A673 (cell line): ENCODE results near the gene DGKQ. TPM values are rescaled to one million over a fixed set of nuclear protein-coding genes. Genes with fewer than 3 reads are reported as not detected.

Experiments
- BruUV-seq: library from RNA; stranded (reverse); fragments of 400-500 nt; replicated peaks from 2 replicates; lab custom pipeline; 2021; lab: Mats Ljungman, UMichigan
- CTCF ChIA-PET: fragments of 300-600 bp; sonication (Branson Sonifier 250); formaldehyde crosslinking; loops from one replicate; lab custom pipeline; 2022; ENCODE audit warnings: antibody characterized with exemption; lab: Charles Lee
- POLR2A ChIA-PET: fragments of 300-600 bp; sonication (Branson Sonifier 250); formaldehyde crosslinking; loops from one replicate; lab custom pipeline; 2022; ENCODE audit warnings: antibody characterized with exemption; ENCODE audit not compliant: low non-redundant PET; lab: Charles Lee
- DNase-seq: peaks from one replicate; pipeline ENCODE4 v3.0.0-alpha.2; 2015; ENCODE audit warnings: low spot score
- H3K27ac ChIP-seq: fragments of 200-600 bp; sonication (generic); 2 replicates; pipeline ENCODE4 v1.5.1; 2016; ENCODE audit warnings: mixed run types, low read depth, mild to moderate bottlenecking, mixed read lengths, antibody characterized with exemption, low read length; ENCODE audit not compliant: poor library complexity, severe bottlenecking
- H3K27me3 ChIP-seq: fragments of 200-600 bp; sonication (generic); replicated peaks from 2 replicates; pipeline ENCODE4 v1.6.1; 2017; ENCODE audit warnings: mixed run types, low read depth, mild to moderate bottlenecking, mixed read lengths, antibody characterized with exemption, low read length; ENCODE audit not compliant: insufficient read depth, poor library complexity
- H3K36me3 ChIP-seq: fragments of 200-600 bp; sonication (generic); 2 replicates; pipeline ENCODE4 v1.6.1; 2016; ENCODE audit warnings: mixed run types, mild to moderate bottlenecking, mixed read lengths, antibody characterized with exemption, low read length; ENCODE audit not compliant: insufficient read depth, poor library complexity, severe bottlenecking
- H3K4me1 ChIP-seq: fragments of 200-600 bp; sonication (generic); 2 replicates; pipeline ENCODE4 v1.6.1; 2017; ENCODE audit warnings: mixed run types, mild to moderate bottlenecking, mixed read lengths, antibody characterized with exemption, low read length; ENCODE audit not compliant: insufficient read depth, poor library complexity, severe bottlenecking
- H3K4me3 ChIP-seq: fragments of 200-600 bp; sonication (generic); 2 replicates; pipeline ENCODE4 v1.5.1; 2016; ENCODE audit warnings: low read depth, mixed run types, mild to moderate bottlenecking, mixed read lengths, low read length; ENCODE audit not compliant: poor library complexity, severe bottlenecking
- H3K9me3 ChIP-seq: fragments of 200-600 bp; sonication (generic); 2 replicates; pipeline ENCODE4 v1.6.1; 2016; ENCODE audit warnings: mixed run types, low read depth, mild to moderate bottlenecking, mixed read lengths, antibody characterized with exemption, low read length; ENCODE audit not compliant: poor library complexity, severe bottlenecking
- CTCF ChIP-seq: fragments of 300-800, 200-600 bp; sonication (generic); conservative IDR thresholded peaks from 2 replicates; pipeline ENCODE4 v1.5.1; 2017; ENCODE audit warnings: low read depth, mild to moderate bottlenecking, antibody characterized with exemption, low read length, moderate library complexity, mixed read lengths
- EZH2 ChIP-seq: fragments of 200-600 bp; sonication (generic); IDR thresholded peaks from 2 replicates; pipeline ENCODE4 v1.6.1; 2017; ENCODE audit warnings: borderline replicate concordance, low read depth, mild to moderate bottlenecking, mixed read lengths, antibody characterized with exemption, low read length; ENCODE audit not compliant: poor library complexity, severe bottlenecking
- intact Hi-C: fragments of 100-400 bp; cut with micrococcal nuclease; formaldehyde crosslinking; loops from one replicate; pipeline ENCODE4 v1.10.0; 2022; ENCODE audit not compliant: unreplicated experiment
- total RNA-seq: library from RNA; stranded (reverse); gene quantifications from 2 replicates; pipeline ENCODE4 v1.2.3, GENCODE V29; 2021

DGKQ gene
- total RNA-seq, 1 experiment from 2014 or later, result 8.8 TPM

- Histone ChIP-seq H3K36me3 (no peaks in the 10 kb centered on the region), H3K27me3 (no peaks in the 10 kb centered on the region), H3K9me3 (no peaks in the 10 kb centered on the region), H3K4me1 (peaks cover 13% of the 10 kb centered on the region), H3K27ac (peak within 1 kb of the TSS; percentile 89), H3K4me3 (peak within 1 kb of the TSS; percentile 84)
- peak; percentile 97 for DNase-seq
- CTCF ChIA-PET, result no interaction called here
- POLR2A ChIA-PET, result interaction anchor here (0.6 kb wide), 1 partner anchor 24 kb away, joined by 3 read pairs; no protein-coding TSS in a partner anchor
- intact Hi-C loops, result no loop called here
- no TSS peak for BruUV-seq
- TF ChIP-seq EZH2, result no peak
- no peak for TF ChIP-seq CTCF
These were observed 41.2 kb downstream of the DGKQ start, which contains the start of the genes GAK and TMEM175 for GRCh38 chr4:931960-932712. Gene GAK, minus strand, starts transcription at chr4:932316. Its CDS starts 129 bp downstream, at chr4:932187. Gene TMEM175, plus strand, starts transcription at chr4:932460. Its CDS starts 15,280 bp downstream, at chr4:947740.

- CTCF ChIA-PET, result no interaction called here
- DNase-seq, result no peak
These were observed 42.0 kb downstream of the DGKQ start for GRCh38 chr4:931194-931959.

GRCh38 chr4:930827-931193, 42.6 kb downstream of the DGKQ start:
- Histone ChIP-seq H3K27me3 (no peaks in the 10 kb centered on the region), H3K36me3 (no peaks in the 10 kb centered on the region), H3K9me3 (no peaks in the 10 kb centered on the region), H3K27ac (peak overlapping the region; percentile 89), H3K4me3 (peak overlapping the region; percentile 84), H3K4me1 (peaks cover 13% of the 10 kb centered on the region)
- CTCF ChIA-PET, result no interaction called here
- TF ChIP-seq CTCF (no peak), EZH2 (no peak)
- POLR2A ChIA-PET, result no interaction called here
- DNase-seq, result no peak
- intact Hi-C loops, result no loop called here
- no TSS peak for BruUV-seq

More at GRCh38 chr4:931194-931959, 42.0 kb downstream of the DGKQ start:
- Histone ChIP-seq H3K9me3 (no peaks in the 10 kb centered on the region), H3K27ac (peak overlapping the region; percentile 89), H3K4me3 (peak overlapping the region; percentile 84), H3K27me3 (no peaks in the 10 kb centered on the region), H3K4me1 (peaks cover 13% of the 10 kb centered on the region), H3K36me3 (no peaks in the 10 kb centered on the region)
- intact Hi-C loops, result no loop called here
- BruUV-seq, result TSS peak; percentile 66
- POLR2A ChIA-PET, result no interaction called here
- no peak for TF ChIP-seq CTCF
- TF ChIP-seq EZH2, result no peak
